Measurements from ENCODE around the gene PTF1A.

PTF1A gene

GRCh38 chr10:23157691-23158369 is 34.3 kb upstream of the PTF1A start:
- no peak overlapping the region for H3K27ac ChIP-seq (ENCODE audit: low read depth in 2 of 2, low read length in 2 of 2)
- H3K27me3 ChIP-seq (ENCODE audit: control insufficient read depth in 2 of 2, insufficient read depth in 2 of 2, low read length in 2 of 2): no peaks in the 10 kb centered on the region
- no peaks in the 10 kb centered on the region for H3K36me3 ChIP-seq (ENCODE audit: control insufficient read depth in 2 of 2, insufficient read depth in 2 of 2, low read length in 2 of 2)
- no peak overlapping the region for H3K4me3 ChIP-seq (ENCODE audit: low read length in 2 of 2)
- no peak overlapping the region for H3K9ac ChIP-seq (ENCODE audit: low read depth in 1 of 2, low read length in 2 of 2)
- no peaks in the 10 kb centered on the region for H3K9me3 ChIP-seq (ENCODE audit: control insufficient read depth in 2 of 2, low read length in 2 of 2)
- H3K4me1 ChIP-seq (ENCODE audit: control insufficient read depth in 2 of 2, insufficient read depth in 2 of 2, low read length in 2 of 2): no peaks in the 10 kb centered on the region

- Histone ChIP-seq H3K9ac (ENCODE audit: low read depth in 1 of 2, low read length in 2 of 2) (no peak overlapping the region), H3K36me3 (ENCODE audit: control insufficient read depth in 2 of 2, insufficient read depth in 2 of 2, low read length in 2 of 2) (no peaks in the 10 kb centered on the region), H3K4me3 (ENCODE audit: low read length in 2 of 2) (no peak overlapping the region), H3K27ac (ENCODE audit: low read depth in 2 of 2, low read length in 2 of 2) (no peak overlapping the region), H3K9me3 (ENCODE audit: control insufficient read depth in 2 of 2, low read length in 2 of 2) (no peaks in the 10 kb centered on the region), H3K27me3 (ENCODE audit: control insufficient read depth in 2 of 2, insufficient read depth in 2 of 2, low read length in 2 of 2) (no peaks in the 10 kb centered on the region), H3K4me1 (ENCODE audit: control insufficient read depth in 2 of 2, insufficient read depth in 2 of 2, low read length in 2 of 2) (no peaks in the 10 kb centered on the region)
Observed at GRCh38 chr10:23158370-23158769, 33.7 kb upstream of the PTF1A start.

- Histone ChIP-seq H3K9ac (ENCODE audit: low read depth in 1 of 2, low read length in 2 of 2) (no peak overlapping the region), H3K9me3 (ENCODE audit: control insufficient read depth in 2 of 2, low read length in 2 of 2) (no peaks in the 10 kb centered on the region), H3K4me1 (ENCODE audit: control insufficient read depth in 2 of 2, insufficient read depth in 2 of 2, low read length in 2 of 2) (no peaks in the 10 kb centered on the region), H3K27me3 (ENCODE audit: control insufficient read depth in 2 of 2, insufficient read depth in 2 of 2, low read length in 2 of 2) (peaks cover 7 to 23% of the 10 kb centered on the region in 2 donors), H3K4me3 (ENCODE audit: low read length in 2 of 2) (no peak overlapping the region), H3K36me3 (ENCODE audit: control insufficient read depth in 2 of 2, insufficient read depth in 2 of 2, low read length in 2 of 2) (no peaks in the 10 kb centered on the region), H3K27ac (ENCODE audit: low read depth in 2 of 2, low read length in 2 of 2) (no peak overlapping the region)
Observed at GRCh38 chr10:23171232-23171876, 20.8 kb upstream of the PTF1A start.

- no peak overlapping the region for H3K9ac ChIP-seq (ENCODE audit: low read depth in 1 of 2, low read length in 2 of 2)
- H3K27ac ChIP-seq (ENCODE audit: low read depth in 2 of 2, low read length in 2 of 2): no peak overlapping the region
- H3K4me1 ChIP-seq (ENCODE audit: control insufficient read depth in 2 of 2, insufficient read depth in 2 of 2, low read length in 2 of 2): no peaks in the 10 kb centered on the region
- H3K36me3 ChIP-seq (ENCODE audit: control insufficient read depth in 2 of 2, insufficient read depth in 2 of 2, low read length in 2 of 2): no peaks in the 10 kb centered on the region
- no peaks in the 10 kb centered on the region for H3K9me3 ChIP-seq (ENCODE audit: control insufficient read depth in 2 of 2, low read length in 2 of 2)
- peaks cover 10 to 27% of the 10 kb centered on the region in 2 donors for H3K27me3 ChIP-seq (ENCODE audit: control insufficient read depth in 2 of 2, insufficient read depth in 2 of 2, low read length in 2 of 2)
- no peak overlapping the region for H3K4me3 ChIP-seq (ENCODE audit: low read length in 2 of 2)
Observed at GRCh38 chr10:23172429-23173213, 19.5 kb upstream of the PTF1A start.

- Histone ChIP-seq H3K9ac (ENCODE audit: low read depth in 1 of 2, low read length in 2 of 2) (no peak overlapping the region), H3K4me1 (ENCODE audit: control insufficient read depth in 2 of 2, insufficient read depth in 2 of 2, low read length in 2 of 2) (no peaks in the 10 kb centered on the region), H3K27me3 (ENCODE audit: control insufficient read depth in 2 of 2, insufficient read depth in 2 of 2, low read length in 2 of 2) (peaks cover 10 to 27% of the 10 kb centered on the region in 2 donors), H3K4me3 (ENCODE audit: low read length in 2 of 2) (no peak overlapping the region), H3K36me3 (ENCODE audit: control insufficient read depth in 2 of 2, insufficient read depth in 2 of 2, low read length in 2 of 2) (no peaks in the 10 kb centered on the region), H3K9me3 (ENCODE audit: control insufficient read depth in 2 of 2, low read length in 2 of 2) (no peaks in the 10 kb centered on the region), H3K27ac (ENCODE audit: low read depth in 2 of 2, low read length in 2 of 2) (no peak overlapping the region)
Observed at GRCh38 chr10:23173214-23174073, 18.7 kb upstream of the PTF1A start.

GRCh38 chr10:23174074-23174976 is 17.8 kb upstream of the PTF1A start:
- Histone ChIP-seq H3K27me3 (ENCODE audit: control insufficient read depth in 2 of 2, insufficient read depth in 2 of 2, low read length in 2 of 2) (peaks cover 10 to 27% of the 10 kb centered on the region in 2 donors), H3K4me3 (ENCODE audit: low read length in 2 of 2) (no peak overlapping the region), H3K9me3 (ENCODE audit: control insufficient read depth in 2 of 2, low read length in 2 of 2) (no peaks in the 10 kb centered on the region), H3K36me3 (ENCODE audit: control insufficient read depth in 2 of 2, insufficient read depth in 2 of 2, low read length in 2 of 2) (no peaks in the 10 kb centered on the region), H3K4me1 (ENCODE audit: control insufficient read depth in 2 of 2, insufficient read depth in 2 of 2, low read length in 2 of 2) (no peaks in the 10 kb centered on the region), H3K9ac (ENCODE audit: low read depth in 1 of 2, low read length in 2 of 2) (no peak overlapping the region), H3K27ac (ENCODE audit: low read depth in 2 of 2, low read length in 2 of 2) (no peak overlapping the region)

GRCh38 chr10:23174977-23175512 is 17.1 kb upstream of the PTF1A start:
- Histone ChIP-seq H3K9me3 (ENCODE audit: control insufficient read depth in 2 of 2, low read length in 2 of 2) (no peaks in the 10 kb centered on the region), H3K27me3 (ENCODE audit: control insufficient read depth in 2 of 2, insufficient read depth in 2 of 2, low read length in 2 of 2) (peaks cover 10 to 24% of the 10 kb centered on the region in 2 donors), H3K9ac (ENCODE audit: low read depth in 1 of 2, low read length in 2 of 2) (no peak overlapping the region), H3K27ac (ENCODE audit: low read depth in 2 of 2, low read length in 2 of 2) (no peak overlapping the region), H3K4me1 (ENCODE audit: control insufficient read depth in 2 of 2, insufficient read depth in 2 of 2, low read length in 2 of 2) (no peaks in the 10 kb centered on the region), H3K36me3 (ENCODE audit: control insufficient read depth in 2 of 2, insufficient read depth in 2 of 2, low read length in 2 of 2) (no peaks in the 10 kb centered on the region), H3K4me3 (ENCODE audit: low read length in 2 of 2) (no peak overlapping the region)

- H3K4me1 ChIP-seq (ENCODE audit: control insufficient read depth in 2 of 2, insufficient read depth in 2 of 2, low read length in 2 of 2): peaks cover 0 to 2% of the 10 kb centered on the region in 2 donors
- no peak overlapping the region for H3K9ac ChIP-seq (ENCODE audit: low read depth in 1 of 2, low read length in 2 of 2)
- H3K27me3 ChIP-seq (ENCODE audit: control insufficient read depth in 2 of 2, insufficient read depth in 2 of 2, low read length in 2 of 2): peaks cover 0 to 9% of the 10 kb centered on the region in 2 donors
- H3K9me3 ChIP-seq (ENCODE audit: control insufficient read depth in 2 of 2, low read length in 2 of 2): no peaks in the 10 kb centered on the region
- no peak overlapping the region for H3K27ac ChIP-seq (ENCODE audit: low read depth in 2 of 2, low read length in 2 of 2)
- H3K4me3 ChIP-seq (ENCODE audit: low read length in 2 of 2): no peak overlapping the region
- no peaks in the 10 kb centered on the region for H3K36me3 ChIP-seq (ENCODE audit: control insufficient read depth in 2 of 2, insufficient read depth in 2 of 2, low read length in 2 of 2)
Observed at GRCh38 chr10:23186178-23186577, 5.9 kb upstream of the PTF1A start.

GRCh38 chr10:23186697-23187096 is 5.4 kb upstream of the PTF1A start:
- Histone ChIP-seq H3K9me3 (ENCODE audit: control insufficient read depth in 2 of 2, low read length in 2 of 2) (no peaks in the 10 kb centered on the region), H3K27me3 (ENCODE audit: control insufficient read depth in 2 of 2, insufficient read depth in 2 of 2, low read length in 2 of 2) (peaks cover 5 to 9% of the 10 kb centered on the region in 2 donors), H3K36me3 (ENCODE audit: control insufficient read depth in 2 of 2, insufficient read depth in 2 of 2, low read length in 2 of 2) (no peaks in the 10 kb centered on the region), H3K4me1 (ENCODE audit: control insufficient read depth in 2 of 2, insufficient read depth in 2 of 2, low read length in 2 of 2) (peaks cover 0 to 2% of the 10 kb centered on the region in 2 donors), H3K27ac (ENCODE audit: low read depth in 2 of 2, low read length in 2 of 2) (no peak overlapping the region), H3K4me3 (ENCODE audit: low read length in 2 of 2) (no peak overlapping the region), H3K9ac (ENCODE audit: low read depth in 1 of 2, low read length in 2 of 2) (no peak overlapping the region)

Measured in mucosa of rectum (tissue), 2 donors.